ENCODE measurements around the gene CD109.
"Not testable (repeated sequence)": the region's sequence is repeated elsewhere in the genome, so short reads cannot be mapped to it uniquely, and the experiment has no call there.

Gene CD109

GRCh38 chr6:73725192-73725591 lies 29.2 kb downstream of the CD109 start:
- not testable (repeated sequence) for DNase-seq (ENCODE audit: low read depth in 1 of 2, low spot score in 1 of 2)

DNA sequence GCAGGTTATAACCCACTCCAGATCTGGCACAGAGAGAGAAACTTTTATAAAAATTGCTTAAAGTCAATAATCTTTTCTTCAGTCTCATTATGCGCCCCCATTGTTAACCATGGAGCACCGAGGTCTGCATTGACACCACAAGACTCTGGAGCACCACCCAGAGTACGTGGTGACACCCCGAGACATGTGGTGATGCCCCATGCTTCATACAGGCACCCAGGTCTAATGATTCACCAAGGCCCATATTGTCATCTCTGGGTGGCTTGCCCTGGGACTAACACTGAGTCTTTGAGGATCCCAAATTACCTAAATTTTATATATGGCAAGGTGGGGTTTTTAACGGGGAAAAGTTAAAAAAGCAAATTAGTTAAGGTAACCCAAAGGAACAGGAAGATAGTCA lies 31.1 kb downstream of the CD109 start:
- DNase-seq (ENCODE audit: low read depth in 1 of 2, low spot score in 1 of 2), result no peak

DNA sequence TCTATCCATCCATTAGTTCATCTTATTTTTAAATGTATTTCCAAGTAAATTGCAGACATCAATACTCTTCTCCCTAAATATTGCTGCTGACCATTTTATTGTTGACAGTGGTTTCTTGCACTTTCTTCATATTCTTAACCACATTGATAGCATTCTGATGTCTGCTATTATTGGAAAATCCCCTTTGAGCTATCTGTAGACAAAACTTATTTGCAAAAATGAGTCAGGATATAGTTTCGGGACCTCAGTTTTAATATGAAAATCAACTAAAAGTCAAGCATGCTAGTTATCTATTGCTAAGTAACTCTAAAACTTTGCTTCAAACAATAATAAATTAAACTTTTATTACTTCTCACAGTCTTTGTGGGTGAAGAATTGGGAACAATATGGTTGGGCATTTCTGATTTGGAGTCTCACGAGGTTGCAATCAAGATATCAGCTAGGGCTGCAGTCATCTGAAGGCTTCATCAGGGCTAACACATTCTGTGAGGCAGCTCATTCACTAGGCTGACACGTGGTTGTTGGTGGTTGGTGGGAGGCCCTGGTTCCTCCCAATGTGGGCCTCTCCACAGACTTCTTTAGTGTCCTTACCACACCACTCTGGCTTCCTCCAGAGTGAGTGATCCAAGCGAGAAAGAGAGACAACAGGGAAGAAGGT lies 32.7 kb downstream of the CD109 start:
- no peak for DNase-seq (ENCODE audit: low read depth in 1 of 2, low spot score in 1 of 2)

DNA sequence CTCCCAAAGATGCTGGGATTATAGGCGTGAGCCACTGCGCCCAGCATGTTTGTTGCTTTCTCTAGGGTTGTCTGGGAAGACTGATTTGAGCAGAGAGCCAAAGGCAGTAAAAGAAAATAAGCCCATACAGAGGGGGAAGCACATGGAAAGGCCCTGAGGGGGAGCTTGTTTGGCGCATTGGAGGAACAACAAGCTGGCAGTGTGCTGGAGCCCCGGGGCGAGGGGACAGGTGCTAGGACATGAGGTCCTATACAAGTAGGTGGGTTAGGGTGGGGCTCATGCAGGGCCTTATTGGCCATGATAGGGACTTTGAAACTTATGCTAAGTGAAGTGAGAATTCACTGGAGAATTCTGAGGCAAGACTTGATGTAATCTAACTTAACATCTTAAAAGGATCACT lies 35.3 kb downstream of the CD109 start:
- DNase-seq (ENCODE audit: low read depth in 1 of 2, low spot score in 1 of 2), result no peak

DNA sequence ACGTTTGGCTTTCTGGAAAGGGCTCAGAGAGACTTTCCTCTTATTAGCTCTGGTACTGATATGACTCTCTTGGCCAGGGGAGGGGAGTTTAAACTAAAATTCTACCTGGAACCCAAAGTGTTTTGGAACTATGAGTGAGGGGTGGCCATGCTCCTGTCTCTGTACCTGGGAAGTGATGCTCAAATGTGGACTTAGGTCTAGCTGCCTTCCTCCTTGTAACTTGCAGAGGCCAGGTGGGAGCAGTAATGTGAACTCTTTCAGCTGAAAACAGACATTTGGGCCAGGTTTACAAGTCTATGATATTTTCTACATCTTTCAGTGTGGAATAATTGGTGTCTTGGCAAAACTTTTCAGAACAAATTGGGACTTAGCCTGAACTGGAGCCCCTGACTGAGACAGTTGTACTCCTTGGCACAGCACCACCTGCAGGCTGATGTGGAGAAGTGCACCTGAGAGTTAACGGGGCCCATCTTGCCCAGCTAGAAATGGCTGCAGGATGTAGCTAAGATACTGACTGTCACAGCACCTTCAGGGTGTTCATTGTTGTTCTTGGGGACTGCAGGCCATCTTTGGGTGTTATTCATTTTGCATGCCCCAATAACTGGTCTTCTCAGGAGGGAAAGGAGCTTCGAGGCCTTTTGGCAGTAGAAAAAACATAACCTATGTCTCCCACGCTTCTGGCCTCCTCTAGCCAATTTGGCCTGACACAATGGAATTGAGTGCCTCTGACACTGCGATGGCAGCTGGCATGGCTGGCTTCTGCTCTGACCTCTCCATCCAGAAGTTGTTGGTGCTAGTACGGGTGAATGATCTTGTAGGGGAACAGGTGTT lies 37.1 kb downstream of the CD109 start:
- DNase-seq (ENCODE audit: low read depth in 1 of 2, low spot score in 1 of 2), result peak; percentile 23 to 44

DNA sequence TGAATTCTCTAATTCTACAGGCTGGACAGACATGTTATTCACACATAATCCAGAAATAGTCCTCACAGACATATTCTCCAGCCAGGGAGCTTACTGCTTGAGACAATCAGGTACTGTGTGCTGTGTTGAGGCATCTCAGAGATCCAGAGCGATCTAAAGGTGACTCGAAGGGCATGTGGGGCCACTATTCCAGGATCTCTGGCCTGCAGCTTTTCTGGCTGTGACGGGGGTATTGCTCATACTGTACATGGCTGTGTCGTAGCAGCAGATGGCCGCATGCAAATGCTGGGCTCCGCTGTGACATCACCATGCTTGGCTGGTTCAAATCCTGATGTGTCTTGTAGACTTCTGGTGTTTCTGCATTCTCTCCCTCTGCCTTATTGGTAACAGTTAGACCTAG lies 37.8 kb downstream of the CD109 start:
- DNase-seq (ENCODE audit: low read depth in 1 of 2, low spot score in 1 of 2), result no peak

- DNase-seq (ENCODE audit: low read depth in 1 of 2, low spot score in 1 of 2), result no peak
Measured at GRCh38 chr6:73734832-73735453, 38.9 kb downstream of the CD109 start.

GRCh38 chr6:73738367-73739028 lies 42.5 kb downstream of the CD109 start:
- DNase-seq (ENCODE audit: low read depth in 1 of 2, low spot score in 1 of 2), result no peak

- DNase-seq (ENCODE audit: low read depth in 1 of 2, low spot score in 1 of 2), result no peak
Measured at GRCh38 chr6:73739096-73739495, 43.1 kb downstream of the CD109 start.

GRCh38 chr6:73742433-73742832 lies 46.4 kb downstream of the CD109 start:
- DNase-seq (ENCODE audit: low read depth in 1 of 2, low spot score in 1 of 2), result no peak

GRCh38 chr6:73743081-73743480 lies 47.1 kb downstream of the CD109 start:
- DNase-seq (ENCODE audit: low read depth in 1 of 2, low spot score in 1 of 2), result no peak

DNA sequence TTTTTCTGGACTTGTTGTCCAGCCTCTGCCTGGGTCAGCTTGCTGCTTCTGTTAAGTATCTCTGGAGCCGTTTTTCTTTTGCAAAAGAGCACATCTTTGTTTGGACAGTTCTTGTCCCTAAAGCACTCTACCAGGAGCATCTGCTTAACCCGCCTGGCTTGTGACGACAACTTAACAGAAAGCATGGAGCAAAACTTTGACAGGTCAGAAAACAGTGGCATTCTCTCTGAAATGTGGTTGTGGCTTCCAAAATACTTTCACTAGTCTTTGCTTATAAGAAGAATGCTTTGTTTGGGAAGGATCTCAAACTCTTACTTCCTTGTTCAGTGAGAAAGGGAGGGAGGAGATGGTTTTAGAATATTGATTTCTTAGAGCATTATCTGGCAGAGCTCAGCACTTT lies 47.6 kb downstream of the CD109 start:
- DNase-seq (ENCODE audit: low read depth in 1 of 2, low spot score in 1 of 2), result no peak

DNA sequence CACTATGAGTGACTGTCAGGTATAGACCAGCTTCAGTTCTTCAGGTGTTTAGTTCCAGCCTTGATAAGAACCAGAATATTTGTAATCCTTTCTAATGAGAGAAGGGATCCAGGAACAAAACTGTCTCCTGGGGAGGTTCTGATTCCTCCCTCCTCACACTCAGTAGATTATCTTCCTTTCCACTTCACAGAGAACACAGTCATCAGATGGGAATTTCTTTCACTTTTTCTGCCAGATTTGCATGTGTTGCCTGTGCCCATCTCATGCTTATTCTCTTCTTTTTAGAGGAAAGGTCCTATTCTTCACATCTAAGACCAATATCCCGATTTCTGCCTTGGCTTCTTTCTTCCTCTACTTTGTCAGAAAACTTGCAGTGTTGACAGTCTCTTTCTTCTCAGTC lies 50.8 kb downstream of the CD109 start:
- DNase-seq (ENCODE audit: low read depth in 1 of 2, low spot score in 1 of 2), result no peak

GRCh38 chr6:73747289-73747688 lies 51.3 kb downstream of the CD109 start:
- DNase-seq (ENCODE audit: low read depth in 1 of 2, low spot score in 1 of 2), result no peak

DNA sequence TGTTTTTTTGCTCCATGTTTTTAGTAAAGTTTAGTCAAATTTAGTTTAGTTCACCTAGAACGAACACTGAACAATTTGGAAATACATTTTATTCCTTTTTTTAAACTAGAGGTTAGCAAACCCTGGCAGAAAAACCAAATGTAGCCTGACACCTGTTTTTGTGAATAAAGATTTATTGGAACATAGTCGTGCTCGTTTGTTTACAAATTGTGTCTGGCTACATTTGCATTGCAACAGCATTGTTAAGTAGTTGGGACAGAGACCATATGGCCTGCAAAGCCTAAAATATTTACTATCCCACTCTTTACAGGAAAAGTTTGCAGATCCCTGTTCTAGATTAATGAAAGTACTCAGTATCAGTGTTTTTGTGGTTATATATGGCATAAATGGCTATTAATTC lies 56.9 kb downstream of the CD109 start:
- DNase-seq (ENCODE audit: low read depth in 1 of 2, low spot score in 1 of 2), result no peak

DNA sequence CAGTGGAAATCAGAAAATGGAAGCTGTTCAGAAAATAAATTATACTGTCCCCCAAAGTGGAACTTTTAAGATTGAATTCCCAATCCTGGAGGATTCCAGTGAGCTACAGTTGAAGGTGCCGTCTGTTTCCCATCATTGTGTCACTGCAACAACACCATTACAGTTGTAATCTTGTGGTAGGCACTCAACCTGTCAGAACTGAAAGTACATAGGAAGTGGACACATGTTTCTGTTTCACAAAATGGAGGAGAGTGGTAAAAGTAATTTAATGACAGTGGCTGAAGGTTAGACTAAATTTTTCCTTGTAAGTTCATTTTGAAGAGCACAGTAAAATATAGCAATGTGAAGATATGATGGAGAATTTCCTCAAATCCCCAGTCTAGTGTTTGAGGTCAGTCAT lies 70.0 kb downstream of the CD109 start:
- no peak for DNase-seq (ENCODE audit: low read depth in 1 of 2, low spot score in 1 of 2)

DNA sequence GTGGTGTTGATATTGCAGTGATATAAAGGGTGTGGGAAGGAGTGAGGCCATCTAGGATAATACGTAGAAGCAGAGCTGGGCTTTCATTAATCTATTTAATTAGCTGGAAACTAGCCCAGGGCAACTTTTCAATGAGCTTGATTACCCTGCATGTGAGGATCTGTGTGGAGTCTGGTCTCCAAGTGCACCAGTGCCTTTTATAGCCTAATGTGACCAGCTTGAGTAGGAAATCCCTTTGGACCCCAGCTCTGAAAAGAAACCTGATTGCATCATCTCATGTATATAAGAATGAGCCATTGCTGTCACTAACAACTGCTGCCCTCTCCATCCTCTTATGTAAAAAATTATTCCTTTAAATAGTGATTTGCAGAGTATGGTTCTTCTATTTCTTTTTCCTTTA lies 72.6 kb downstream of the CD109 start:
- no peak for DNase-seq (ENCODE audit: low read depth in 1 of 2, low spot score in 1 of 2)

DNA sequence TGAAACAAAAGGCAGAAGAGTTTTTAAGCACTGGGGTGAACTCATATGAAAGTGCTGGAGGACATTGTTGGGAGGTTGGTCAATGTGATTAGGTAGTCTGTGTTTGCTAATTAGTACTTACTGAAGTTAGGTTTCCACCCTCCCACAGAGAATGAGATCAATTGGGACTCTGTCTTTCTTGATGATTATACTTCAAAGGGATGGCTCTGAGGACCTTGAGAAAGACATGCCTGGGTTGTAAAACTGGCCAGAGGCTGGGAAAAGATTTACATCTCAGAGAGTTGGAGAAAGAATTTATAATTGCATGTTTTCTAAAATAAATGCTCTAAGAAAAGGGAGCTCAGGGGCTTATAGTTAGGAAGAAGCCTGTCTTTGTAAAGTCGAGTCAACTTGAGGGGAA lies 74.0 kb downstream of the CD109 start:
- no peak for DNase-seq (ENCODE audit: low read depth in 1 of 2, low spot score in 1 of 2)

- no peak for DNase-seq (ENCODE audit: low read depth in 1 of 2, low spot score in 1 of 2)
Measured at GRCh38 chr6:73774311-73774774, 78.3 kb downstream of the CD109 start.

DNA sequence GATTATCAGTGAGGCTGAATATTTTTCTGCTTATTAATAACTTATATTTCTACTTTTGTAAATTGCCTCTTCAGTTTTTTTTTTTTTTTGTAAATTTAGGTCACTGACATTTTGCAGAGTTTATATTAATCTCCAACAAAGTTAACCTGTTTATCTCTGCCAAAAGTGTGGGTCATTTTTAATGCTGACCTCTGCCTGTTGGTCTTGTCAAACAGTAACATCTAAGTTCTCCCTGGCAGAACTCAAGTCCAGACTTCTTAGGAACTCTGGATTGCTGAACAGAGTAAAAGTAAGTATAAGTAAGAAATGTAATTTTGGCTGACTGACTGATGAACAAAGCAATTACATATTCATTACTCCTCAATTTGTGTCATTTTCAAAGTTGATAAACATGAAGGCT lies 83.9 kb downstream of the CD109 start:
- no peak for DNase-seq (ENCODE audit: low read depth in 1 of 2, low spot score in 1 of 2)

DNA sequence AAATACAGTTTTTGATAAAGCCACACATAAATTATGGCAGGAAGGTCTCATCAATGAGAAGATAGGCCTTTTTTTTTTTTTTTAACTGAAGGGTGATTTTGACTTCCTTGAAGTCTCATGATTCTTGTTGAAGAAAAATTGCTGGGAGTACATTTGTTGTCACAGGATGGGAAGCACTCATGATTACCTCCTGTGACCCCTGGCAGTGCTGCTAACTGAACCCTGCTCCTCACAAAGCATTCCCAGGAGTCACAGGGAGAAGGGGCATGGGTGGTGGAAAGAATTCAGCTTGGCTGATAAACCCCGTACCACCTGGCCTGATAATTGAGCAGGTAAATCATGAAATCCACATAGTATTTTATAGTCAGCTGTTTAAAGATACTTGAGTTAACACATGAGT lies 86.9 kb downstream of the CD109 start:
- DNase-seq (ENCODE audit: low read depth in 1 of 2, low spot score in 1 of 2), result no peak

Measured in activated T-helper 1 cell treated with anti-CD3 and anti-CD28 coated beads, Interleukin-2, amount 50 U/mL, for 16 hours (primary cell).